ENCODE results near the gene RPTOR.

The RPTOR gene

DNA sequence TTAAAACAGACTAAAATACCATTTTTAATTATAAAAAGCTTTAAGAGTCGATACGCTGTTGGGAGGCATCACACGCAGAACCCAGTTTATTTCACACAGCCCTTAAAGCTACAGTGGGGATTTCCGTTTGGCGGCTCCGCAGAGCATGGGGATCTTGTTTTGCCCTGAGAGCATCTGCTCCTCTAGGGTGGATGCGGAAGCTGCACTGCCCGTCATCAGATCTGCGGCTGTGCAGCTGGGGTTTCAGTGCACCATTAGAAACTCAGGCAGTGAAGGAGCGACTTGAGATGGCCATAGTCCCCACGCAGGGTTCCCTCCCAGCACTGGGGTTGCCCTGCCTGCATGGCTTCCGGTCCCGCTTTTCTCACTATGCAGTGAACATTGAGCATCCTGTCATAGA, 384.8 kb downstream of the RPTOR start:
- H3K27me3 ChIP-seq (ENCODE audit: insufficient read depth, poor library complexity, severe bottlenecking): no peaks in the 10 kb centered on the region
- DNase-seq (ENCODE audit: low read depth in 1 of 2, low spot score in 1 of 2): no peak
- TF ChIP-seq CTCF (IDR thresholded peaks at IDR 0.05; ENCODE audit: insufficient read depth, low read length): no peak
- TF ChIP-seq GABPA (IDR thresholded peaks at IDR 0.05; ENCODE audit: low read depth): no peak
- TF ChIP-seq, protein P1, sequence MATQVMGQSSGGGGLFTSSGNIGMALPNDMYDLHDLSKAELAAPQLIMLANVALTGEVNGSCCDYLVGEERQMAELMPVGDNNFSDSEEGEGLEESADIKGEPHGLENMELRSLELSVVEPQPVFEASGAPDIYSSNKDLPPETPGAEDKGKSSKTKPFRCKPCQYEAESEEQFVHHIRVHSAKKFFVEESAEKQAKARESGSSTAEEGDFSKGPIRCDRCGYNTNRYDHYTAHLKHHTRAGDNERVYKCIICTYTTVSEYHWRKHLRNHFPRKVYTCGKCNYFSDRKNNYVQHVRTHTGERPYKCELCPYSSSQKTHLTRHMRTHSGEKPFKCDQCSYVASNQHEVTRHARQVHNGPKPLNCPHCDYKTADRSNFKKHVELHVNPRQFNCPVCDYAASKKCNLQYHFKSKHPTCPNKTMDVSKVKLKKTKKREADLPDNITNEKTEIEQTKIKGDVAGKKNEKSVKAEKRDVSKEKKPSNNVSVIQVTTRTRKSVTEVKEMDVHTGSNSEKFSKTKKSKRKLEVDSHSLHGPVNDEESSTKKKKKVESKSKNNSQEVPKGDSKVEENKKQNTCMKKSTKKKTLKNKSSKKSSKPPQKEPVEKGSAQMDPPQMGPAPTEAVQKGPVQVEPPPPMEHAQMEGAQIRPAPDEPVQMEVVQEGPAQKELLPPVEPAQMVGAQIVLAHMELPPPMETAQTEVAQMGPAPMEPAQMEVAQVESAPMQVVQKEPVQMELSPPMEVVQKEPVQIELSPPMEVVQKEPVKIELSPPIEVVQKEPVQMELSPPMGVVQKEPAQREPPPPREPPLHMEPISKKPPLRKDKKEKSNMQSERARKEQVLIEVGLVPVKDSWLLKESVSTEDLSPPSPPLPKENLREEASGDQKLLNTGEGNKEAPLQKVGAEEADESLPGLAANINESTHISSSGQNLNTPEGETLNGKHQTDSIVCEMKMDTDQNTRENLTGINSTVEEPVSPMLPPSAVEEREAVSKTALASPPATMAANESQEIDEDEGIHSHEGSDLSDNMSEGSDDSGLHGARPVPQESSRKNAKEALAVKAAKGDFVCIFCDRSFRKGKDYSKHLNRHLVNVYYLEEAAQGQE (IDR thresholded peaks at IDR 0.05; ENCODE audit: insufficient replicate concordance, low read depth): no peak
- TF ChIP-seq SPI1 (IDR thresholded peaks at IDR 0.05; ENCODE audit: borderline replicate concordance, low read depth): no peak
- no peak for TF ChIP-seq POLR2AphosphoS5 (IDR thresholded peaks at IDR 0.05; ENCODE audit: low read depth)
- no peak overlapping the region for H3K27ac ChIP-seq (replicated peaks)
- no peak overlapping the region for H3K4me3 ChIP-seq (replicated peaks; ENCODE audit: insufficient read depth, low read length)

- H3K27me3 ChIP-seq (ENCODE audit: insufficient read depth, poor library complexity, severe bottlenecking): no peaks in the 10 kb centered on the region
Observed at GRCh38 chr17:80930335-80931279, 386.0 kb downstream of the RPTOR start.

More at GRCh38 chr17:80930335-80931279, 386.0 kb downstream of the RPTOR start:
- no peak for DNase-seq (ENCODE audit: low read depth in 1 of 2, low spot score in 1 of 2)
- no peak for TF ChIP-seq GABPA (IDR thresholded peaks at IDR 0.05; ENCODE audit: low read depth)
- no peak for TF ChIP-seq POLR2AphosphoS5 (IDR thresholded peaks at IDR 0.05; ENCODE audit: low read depth)
- no peak for TF ChIP-seq SPI1 (IDR thresholded peaks at IDR 0.05; ENCODE audit: borderline replicate concordance, low read depth)
- TF ChIP-seq CTCF (IDR thresholded peaks at IDR 0.05; ENCODE audit: insufficient read depth, low read length): no peak
- TF ChIP-seq, protein P1 (IDR thresholded peaks at IDR 0.05; ENCODE audit: insufficient replicate concordance, low read depth): no peak
- Histone ChIP-seq H3K27ac (replicated peaks) (no peak overlapping the region), H3K4me3 (replicated peaks; ENCODE audit: insufficient read depth, low read length) (no peak overlapping the region)
